Keratinocyte (primary cell): Measurements from ENCODE around the gene LRIT3.

Experiments
- EZH2 ChIP-seq: IDR thresholded peaks from one replicate; pipeline ENCODE4 v1.6.1; 2012; ENCODE audit warnings: inconsistent platforms, mild to moderate bottlenecking, low read length, moderate library complexity
- TF ChIP-seq, protein P1 (sequence below), 3 experiments: IDR thresholded peaks in 1 of 3; conservative IDR thresholded peaks in 1 of 3; optimal IDR thresholded peaks in 1 of 3; 2 replicates in 2 of 3; 3 replicates in 1 of 3; pipeline versions ENCODE3 to v1.5.1; 2011; ENCODE audit warnings: low read length in 3 of 3, mild to moderate bottlenecking in 3 of 3, moderate library complexity in 2 of 3, control low read depth in 1 of 3, inconsistent platforms in 1 of 3; ENCODE audit not compliant: insufficient read depth in 2 of 3; ENCODE audit errors: extremely low read depth in 1 of 3

GRCh38 chr4:109801895-109802319 is 46.0 kb upstream of the LRIT3 start, which contains the start of gene CFI:
- TF ChIP-seq, protein P1, sequence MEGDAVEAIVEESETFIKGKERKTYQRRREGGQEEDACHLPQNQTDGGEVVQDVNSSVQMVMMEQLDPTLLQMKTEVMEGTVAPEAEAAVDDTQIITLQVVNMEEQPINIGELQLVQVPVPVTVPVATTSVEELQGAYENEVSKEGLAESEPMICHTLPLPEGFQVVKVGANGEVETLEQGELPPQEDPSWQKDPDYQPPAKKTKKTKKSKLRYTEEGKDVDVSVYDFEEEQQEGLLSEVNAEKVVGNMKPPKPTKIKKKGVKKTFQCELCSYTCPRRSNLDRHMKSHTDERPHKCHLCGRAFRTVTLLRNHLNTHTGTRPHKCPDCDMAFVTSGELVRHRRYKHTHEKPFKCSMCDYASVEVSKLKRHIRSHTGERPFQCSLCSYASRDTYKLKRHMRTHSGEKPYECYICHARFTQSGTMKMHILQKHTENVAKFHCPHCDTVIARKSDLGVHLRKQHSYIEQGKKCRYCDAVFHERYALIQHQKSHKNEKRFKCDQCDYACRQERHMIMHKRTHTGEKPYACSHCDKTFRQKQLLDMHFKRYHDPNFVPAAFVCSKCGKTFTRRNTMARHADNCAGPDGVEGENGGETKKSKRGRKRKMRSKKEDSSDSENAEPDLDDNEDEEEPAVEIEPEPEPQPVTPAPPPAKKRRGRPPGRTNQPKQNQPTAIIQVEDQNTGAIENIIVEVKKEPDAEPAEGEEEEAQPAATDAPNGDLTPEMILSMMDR (optimal IDR thresholded peaks at IDR 0.05 in 1 of 3, IDR thresholded peaks at IDR 0.05 in 1 of 3, conservative IDR thresholded peaks at IDR 0.05 in 1 of 3; ENCODE audit: extremely low read depth in 1 of 3, insufficient read depth in 2 of 3, low read length in 3 of 3) = no peak
- no peak for TF ChIP-seq EZH2
